Peyer's patch (tissue), 4 donors: Measurements from ENCODE around the gene EZH1.

ENCODE experiments used
- CTCF ChIP-seq, 6 experiments: fragments of 450-650 bp in 4 of 6; fragments of 200-600 bp in 2 of 6; sonication (generic) in 1 of 6; IDR thresholded peaks; one replicate each; pipeline ENCODE4 v1.5.1; 2017 to 2019; ENCODE audit warnings: antibody characterized with exemption in 6 of 6, mild to moderate bottlenecking in 3 of 6, moderate library complexity in 1 of 6
- POLR2A ChIP-seq, 2 donors: fragments of 450-650 bp; IDR thresholded peaks; one replicate each; pipeline ENCODE4 v1.5.1; 2017; ENCODE audit warnings: antibody characterized with exemption in 2 of 2, mild to moderate bottlenecking in 2 of 2, moderate library complexity in 2 of 2

DNA sequence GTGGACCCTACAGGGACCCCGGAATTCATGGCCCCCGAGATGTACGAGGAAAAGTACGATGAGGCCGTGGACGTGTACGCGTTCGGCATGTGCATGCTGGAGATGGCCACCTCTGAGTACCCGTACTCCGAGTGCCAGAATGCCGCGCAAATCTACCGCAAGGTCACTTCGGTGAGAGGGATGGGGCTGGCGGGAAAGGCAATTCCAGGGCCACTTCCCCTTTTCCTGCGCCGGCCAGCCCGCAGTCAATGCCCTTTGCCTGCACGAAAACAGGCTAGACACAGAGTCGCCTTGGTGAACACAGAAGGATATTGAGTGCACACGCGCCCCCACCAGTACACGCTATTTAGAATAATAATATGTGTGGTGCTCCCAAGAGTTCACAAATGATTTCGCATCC lies 39.6 kb upstream of the EZH1 start:
- no peak for TF ChIP-seq POLR2A (IDR thresholded peaks at IDR 0.05)
- TF ChIP-seq CTCF (IDR thresholded peaks at IDR 0.05): no peak
